HG02571 (cell line): ENCODE results near the gene NPPC.

Experiments
- ATAC-seq: cut with Tn5 transposase; IDR thresholded peaks from one replicate; pipeline ENCODE4 v1.9.1; 2021; ENCODE audit warnings: mild to moderate bottlenecking, moderate library complexity; ENCODE audit not compliant: unreplicated experiment

The NPPC gene

DNA sequence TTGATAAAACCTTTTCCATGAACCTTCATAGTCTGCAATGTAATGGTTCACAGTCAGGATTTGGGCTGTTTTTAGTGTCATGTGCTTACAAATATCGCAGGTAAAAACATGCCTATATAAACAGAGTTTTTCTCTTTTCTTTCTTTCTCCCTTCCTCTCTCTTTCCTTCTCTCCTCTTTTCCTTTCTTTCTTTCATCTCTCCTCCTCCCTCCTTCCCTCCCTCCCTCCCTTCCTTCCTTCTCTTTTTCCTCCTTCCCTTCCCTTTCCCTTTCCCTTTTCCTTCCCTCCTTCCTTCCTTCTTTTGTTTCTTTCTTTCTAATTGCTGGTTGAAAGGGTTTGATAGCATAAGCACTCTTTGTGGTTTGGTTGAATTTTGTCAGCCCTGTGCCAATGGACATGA is 9.6 kb upstream of the NPPC start:
- ATAC-seq, result no peak

- ATAC-seq, result no peak
These were observed 9.0 kb upstream of the NPPC start for GRCh38 chr2:231935207-231935524.

DNA sequence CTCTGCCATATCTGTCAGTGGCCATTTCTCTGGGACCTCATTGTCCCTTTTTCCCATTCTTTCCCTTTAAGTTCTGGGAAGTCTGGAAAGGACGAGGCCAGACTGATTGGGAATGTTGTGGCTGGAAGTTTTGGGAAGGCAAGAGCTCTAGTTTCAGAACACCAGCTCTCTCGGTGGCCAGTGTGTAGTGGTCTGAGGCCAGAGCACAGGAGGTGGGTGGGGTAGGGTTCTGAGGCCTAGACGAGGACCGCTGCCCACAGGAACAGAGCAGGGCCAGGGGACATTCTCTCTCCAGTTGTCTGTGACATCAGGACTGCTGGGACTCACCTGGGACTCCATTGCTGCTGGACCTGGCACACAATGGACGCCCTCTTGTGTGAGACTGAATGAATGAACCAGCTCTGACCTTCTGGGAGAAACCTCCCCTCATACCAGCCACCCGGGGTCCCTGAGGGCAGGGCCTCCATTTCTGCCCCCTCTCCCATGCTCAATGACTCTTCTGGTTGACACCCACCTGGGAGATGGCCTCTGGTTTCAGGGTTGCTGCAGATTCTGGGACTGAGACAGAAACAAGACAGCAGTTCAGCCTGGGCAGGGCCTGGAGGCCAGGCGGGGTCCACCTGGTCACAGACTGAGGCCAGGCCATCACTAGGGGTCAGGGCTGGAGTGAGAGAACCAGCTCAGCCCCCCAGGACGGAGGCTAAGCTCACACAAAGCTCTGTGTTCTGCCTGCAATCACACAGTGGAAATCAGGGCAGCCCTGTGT is 8.4 kb upstream of the NPPC start:
- ATAC-seq, result no peak

DNA sequence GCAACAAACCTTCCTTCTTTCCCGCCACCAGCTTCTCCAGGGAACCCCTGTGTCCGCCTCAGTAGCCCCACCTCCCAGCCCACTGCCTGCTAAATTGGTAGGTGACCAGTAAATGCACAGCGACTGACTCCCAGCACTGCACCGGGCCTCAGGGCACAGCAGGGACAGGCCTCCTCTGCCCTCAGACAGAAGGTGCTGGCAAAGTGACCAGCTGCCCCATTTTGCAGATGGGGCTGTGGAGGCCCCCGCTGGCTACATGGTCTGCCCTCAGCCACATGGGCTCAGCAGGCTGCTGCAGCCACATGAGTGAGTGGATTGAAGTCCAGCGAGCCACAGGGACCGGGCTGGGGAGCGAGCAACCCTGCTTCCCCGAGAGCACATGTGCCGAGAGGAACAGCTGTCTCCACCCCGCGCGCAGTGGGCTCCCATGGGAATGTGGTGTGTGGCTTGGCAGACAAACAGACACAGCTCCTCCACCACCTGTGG is 7.8 kb upstream of the NPPC start:
- no peak for ATAC-seq

GRCh38 chr2:231932985-231933915 is 7.1 kb upstream of the NPPC start:
- ATAC-seq, result no peak

GRCh38 chr2:231932711-231932970 is 6.4 kb upstream of the NPPC start:
- no peak for ATAC-seq

- no peak for ATAC-seq
These were observed 5.3 kb upstream of the NPPC start for GRCh38 chr2:231931481-231931915.

GRCh38 chr2:231930593-231931281 is 4.5 kb upstream of the NPPC start:
- ATAC-seq, result no peak

DNA sequence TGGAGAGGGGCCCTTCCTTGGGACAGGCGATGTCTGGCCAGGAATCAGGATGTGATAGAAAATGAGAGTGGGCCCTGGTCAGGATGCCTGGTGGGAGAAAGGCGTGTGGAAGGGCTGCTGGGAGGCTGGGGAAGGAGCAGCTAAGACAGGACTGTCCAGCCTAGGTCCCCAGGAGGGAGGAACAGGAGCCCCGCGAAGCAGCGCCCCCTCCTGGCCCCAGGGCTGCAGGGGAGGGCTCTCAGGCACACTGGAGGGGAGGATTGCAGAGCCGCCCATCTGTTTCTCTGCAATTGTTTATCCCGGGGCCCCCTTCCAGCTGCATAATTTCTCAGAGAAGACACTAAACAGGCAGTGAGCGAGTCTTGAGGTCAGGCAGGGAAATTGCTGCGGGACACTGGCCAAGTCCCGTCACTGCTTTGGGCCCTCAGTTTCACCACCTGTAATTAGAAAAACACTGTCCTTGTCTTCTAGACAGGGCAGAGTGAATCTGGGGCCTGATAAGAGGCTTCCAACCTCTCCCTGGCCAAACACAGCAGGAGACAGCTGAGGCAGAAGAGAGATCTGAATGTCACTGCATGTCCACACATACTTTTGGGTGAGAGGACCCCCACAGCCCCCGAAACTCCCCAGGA is 3.9 kb upstream of the NPPC start:
- ATAC-seq, result no peak

DNA sequence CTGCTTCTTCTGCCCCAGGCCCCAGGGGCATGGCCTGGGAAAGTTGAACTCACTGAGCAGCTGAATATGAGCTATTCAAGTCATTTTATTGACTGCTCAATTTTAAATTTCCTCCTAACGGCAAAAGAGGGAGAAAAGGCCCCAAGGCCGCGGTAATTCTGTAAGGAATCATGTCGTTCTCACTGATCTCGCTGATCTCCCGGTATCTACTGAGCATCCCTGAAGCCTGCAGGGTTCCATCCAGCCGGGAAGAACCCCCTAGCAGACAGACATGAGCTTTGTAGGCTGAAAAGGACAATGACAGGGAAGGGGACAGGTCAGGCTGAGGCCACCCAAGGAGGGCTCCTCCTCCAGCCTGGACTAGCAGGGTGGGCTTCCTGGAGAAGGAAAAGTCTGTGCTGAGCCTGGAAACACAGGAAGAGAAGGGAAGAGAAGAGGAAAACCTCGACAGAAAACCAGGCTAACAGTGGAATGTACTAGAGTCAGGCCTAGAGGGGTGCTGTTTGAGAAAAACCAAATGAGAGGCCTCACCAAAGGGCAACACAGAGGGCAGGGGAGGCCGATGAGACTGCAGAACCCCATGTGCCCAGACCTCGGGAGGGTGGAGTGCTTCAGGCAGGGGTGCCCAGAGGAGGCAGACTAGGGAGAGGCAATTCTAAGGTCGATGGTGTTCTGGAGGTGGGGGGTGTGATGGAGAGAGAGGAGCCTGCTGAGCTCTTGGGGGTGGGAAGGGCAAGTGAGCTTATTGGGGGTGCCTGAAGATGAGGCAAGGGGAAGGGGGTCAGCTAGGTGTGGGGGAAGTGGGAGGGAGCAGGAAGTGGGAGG is 2.9 kb upstream of the NPPC start:
- ATAC-seq, result no peak

- ATAC-seq, result no peak
These were observed 2.3 kb upstream of the NPPC start for GRCh38 chr2:231928481-231928880.

DNA sequence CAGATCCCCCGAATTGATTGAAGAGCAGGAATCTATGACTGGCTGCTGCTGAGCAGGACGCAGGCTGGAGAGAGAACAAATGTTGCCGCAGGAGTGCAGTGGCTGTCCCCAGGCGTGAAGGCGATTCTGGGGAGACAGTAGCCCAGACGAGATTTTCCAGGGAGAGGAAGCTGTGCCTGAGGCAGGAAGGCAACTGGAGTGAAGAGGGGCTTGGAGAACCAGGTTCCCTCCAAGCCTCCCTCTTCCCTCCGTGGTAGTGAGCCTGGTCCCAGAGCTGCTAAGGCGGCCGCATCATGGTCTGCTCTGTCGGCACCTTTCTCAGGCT is 1.3 kb upstream of the NPPC start:
- ATAC-seq, result no peak

GRCh38 chr2:231926761-231927565 is 767 bp upstream of the NPPC start:
- ATAC-seq, result no peak

DNA sequence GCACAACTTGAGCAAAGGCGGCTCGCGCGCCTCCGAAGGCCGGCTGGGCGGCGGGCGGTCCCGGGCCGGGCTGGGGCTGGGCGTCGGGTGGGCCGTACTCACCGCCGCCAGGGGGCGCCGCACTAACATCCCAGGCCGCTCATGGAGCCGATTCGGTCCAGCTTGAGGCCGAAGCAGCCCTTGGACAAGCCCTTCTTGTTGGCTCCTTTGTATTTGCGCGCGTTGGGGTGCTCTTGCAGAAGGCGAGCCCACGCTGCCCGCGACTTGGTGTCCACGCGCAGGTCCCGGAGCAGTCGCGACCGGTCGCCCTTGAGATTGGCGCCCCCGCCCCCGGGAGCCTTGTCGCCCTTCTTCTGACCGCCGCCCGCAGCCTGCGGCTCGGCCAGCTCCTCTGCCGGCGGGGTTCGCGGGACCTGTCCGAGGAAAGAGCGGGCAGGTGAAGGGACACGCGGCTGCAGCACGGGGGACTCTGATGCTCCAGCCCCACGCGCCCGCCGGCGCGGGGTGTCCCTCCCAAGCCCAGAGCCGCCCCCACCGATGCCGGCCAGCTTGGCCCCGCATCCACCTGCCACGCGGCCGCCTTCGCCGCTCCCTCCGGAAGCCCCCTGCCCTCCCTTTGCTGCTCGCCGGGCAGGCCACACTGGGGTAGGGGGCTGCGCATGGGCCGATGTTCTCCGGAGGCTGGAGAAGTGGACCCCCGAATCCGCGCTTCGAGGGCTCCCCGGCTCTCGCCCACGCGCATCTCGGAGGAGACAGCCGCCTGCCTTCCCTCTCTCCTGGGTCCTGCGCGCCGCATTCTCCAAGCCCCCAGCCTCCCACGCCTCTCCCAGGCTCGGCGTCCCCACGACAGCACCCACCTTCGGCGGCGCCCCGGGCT is 655 bp downstream of the NPPC start:
- ATAC-seq, result peak; percentile 52

- no peak for ATAC-seq
These were observed 1.3 kb downstream of the NPPC start for GRCh38 chr2:231924889-231925275.

DNA sequence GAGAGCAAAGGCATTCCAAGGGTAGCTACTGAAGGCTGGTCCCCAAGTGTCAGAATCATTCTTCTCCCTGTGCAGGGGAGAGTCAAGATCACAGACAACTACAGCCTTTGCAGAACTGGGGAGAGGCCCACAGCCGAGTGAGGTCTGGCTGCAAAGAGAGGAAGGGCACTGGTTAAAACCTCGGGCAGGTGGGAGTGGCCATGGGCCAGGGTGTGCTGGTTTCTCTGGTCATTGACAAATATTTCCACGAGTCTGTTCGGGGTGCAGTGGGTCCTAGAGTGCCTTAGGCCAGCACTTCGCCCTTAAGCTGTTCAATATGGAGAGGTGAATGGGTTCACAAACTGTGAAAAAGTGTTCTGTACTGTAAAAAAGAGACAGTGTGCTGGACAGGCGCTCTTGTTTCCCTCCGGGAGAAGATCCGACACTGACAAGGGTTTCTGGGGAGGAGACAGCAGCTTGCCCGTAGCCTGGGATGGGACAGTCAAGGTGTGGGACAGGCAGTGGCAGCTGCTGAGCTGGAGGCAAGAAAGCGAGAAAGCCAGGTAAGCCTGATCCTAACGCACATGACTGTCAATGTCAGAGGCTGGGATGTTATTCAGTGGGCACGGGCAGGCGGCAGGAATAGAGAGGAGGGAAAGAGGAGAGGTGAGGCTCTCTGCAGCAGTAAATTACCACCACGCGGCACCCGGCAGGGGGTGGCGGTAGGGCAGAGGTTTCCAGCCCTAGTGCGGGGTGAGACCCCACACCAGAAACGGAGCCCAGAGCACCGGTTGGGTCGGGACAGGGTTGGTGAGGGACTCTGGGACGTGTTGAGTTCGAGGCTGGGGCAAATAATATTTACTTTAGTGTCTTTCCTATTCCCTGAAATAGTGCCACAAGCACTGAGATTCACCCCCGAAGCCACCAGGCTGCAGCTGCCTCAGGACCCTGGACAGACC is 2.0 kb downstream of the NPPC start:
- no peak for ATAC-seq

- ATAC-seq, result no peak
These were observed 3.2 kb downstream of the NPPC start for GRCh38 chr2:231923010-231923344.
